Activated CD4-positive, alpha-beta T cell treated with anti-CD3 and anti-CD28 coated beads, Interleukin-2, amount 50 U/mL, for 16 hours (primary cell): ENCODE results near the gene LAMA3.
A peak's percentile ranks its signal among the peaks of the same experiment; 100 is the strongest.

Source experiments
- DNase-seq: peaks from one replicate; pipeline ENCODE4 v3.0.0-alpha.2; 2020

Gene LAMA3

GRCh38 chr18:23669202-23669766 lies 20.0 kb upstream of the LAMA3 start:
- no peak for DNase-seq

GRCh38 chr18:23669804-23670405 lies 19.3 kb upstream of the LAMA3 start:
- DNase-seq, result no peak

- no peak for DNase-seq
Observed at GRCh38 chr18:23671564-23671963, 17.7 kb upstream of the LAMA3 start.

- no peak for DNase-seq
Observed at GRCh38 chr18:23673725-23674124, 15.5 kb upstream of the LAMA3 start.

- DNase-seq, result no peak
Observed at GRCh38 chr18:23675236-23675635, 14.0 kb upstream of the LAMA3 start.

- DNase-seq, result no peak
Observed at GRCh38 chr18:23675896-23676295, 13.4 kb upstream of the LAMA3 start.

GRCh38 chr18:23682045-23682444 lies 7.2 kb upstream of the LAMA3 start:
- DNase-seq, result no peak

- DNase-seq, result no peak
Observed at GRCh38 chr18:23682472-23682871, 6.8 kb upstream of the LAMA3 start.

GRCh38 chr18:23683155-23683554 lies 6.1 kb upstream of the LAMA3 start:
- no peak for DNase-seq

GRCh38 chr18:23683671-23684070 lies 5.6 kb upstream of the LAMA3 start:
- DNase-seq, result no peak

- no peak for DNase-seq
Observed at GRCh38 chr18:23684515-23685197, 4.6 kb upstream of the LAMA3 start.

GRCh38 chr18:23688528-23688927 lies 725 bp upstream of the LAMA3 start:
- no peak for DNase-seq

- no peak for DNase-seq
Observed at GRCh38 chr18:23689616-23690504, 607 bp downstream of the LAMA3 start.

GRCh38 chr18:23690505-23691068 lies 1.3 kb downstream of the LAMA3 start:
- no peak for DNase-seq

GRCh38 chr18:23693846-23694245 lies 4.6 kb downstream of the LAMA3 start:
- no peak for DNase-seq

- DNase-seq, result no peak
Observed at GRCh38 chr18:23694637-23695430, 5.6 kb downstream of the LAMA3 start.

- no peak for DNase-seq
Observed at GRCh38 chr18:23701017-23701416, 11.8 kb downstream of the LAMA3 start.

GRCh38 chr18:23701544-23702064 lies 12.4 kb downstream of the LAMA3 start:
- no peak for DNase-seq

- no peak for DNase-seq
Observed at GRCh38 chr18:23702606-23703005, 13.4 kb downstream of the LAMA3 start.

GRCh38 chr18:23703057-23703986 lies 14.1 kb downstream of the LAMA3 start:
- DNase-seq, result peak; percentile 28

GRCh38 chr18:23703987-23704384 lies 14.7 kb downstream of the LAMA3 start:
- no peak for DNase-seq
